Activated naive CD4-positive, alpha-beta T cell treated with anti-CD3 and anti-CD28 coated beads, Interleukin-2, amount 10 ng/mL, durations not matched to agents 7 days and 5 days (primary cell): ENCODE measurements around the gene RNF19B.
"Not testable (repeated sequence)": the region's sequence is repeated elsewhere in the genome, so short reads cannot be mapped to it uniquely, and the experiment has no call there.

Source experiments
- CTCF ChIA-PET: fragments of 350-600 bp; sonication (Branson Sonifier 250); formaldehyde crosslinking; loops from one replicate; lab custom pipeline; 2021; ENCODE audit warnings: antibody characterized with exemption; lab: Charles Lee
- DNase-seq: peaks from one replicate; pipeline ENCODE4 v3.0.0-alpha.2; 2020
- H3K27ac Mint-ChIP-seq: one replicate; pipeline ENCODE4 v1.8.0; 2021; ENCODE audit warnings: mild to moderate bottlenecking, moderate library complexity, mixed read lengths
- H3K27me3 Mint-ChIP-seq: one replicate; pipeline ENCODE4 v1.8.0; 2021; ENCODE audit warnings: mild to moderate bottlenecking, mixed read lengths
- H3K36me3 Mint-ChIP-seq: one replicate; pipeline ENCODE4 v1.8.0; 2021; ENCODE audit warnings: mixed read lengths
- H3K4me1 Mint-ChIP-seq: one replicate; pipeline ENCODE4 v1.8.0; 2021; ENCODE audit warnings: mixed read lengths
- H3K4me3 Mint-ChIP-seq: one replicate; pipeline ENCODE4 v1.8.0; 2021; ENCODE audit warnings: mild to moderate bottlenecking, moderate library complexity, mixed read lengths
- H3K9me3 Mint-ChIP-seq: one replicate; pipeline ENCODE4 v1.8.0; 2021; ENCODE audit warnings: mixed read lengths

The RNF19B gene

DNA sequence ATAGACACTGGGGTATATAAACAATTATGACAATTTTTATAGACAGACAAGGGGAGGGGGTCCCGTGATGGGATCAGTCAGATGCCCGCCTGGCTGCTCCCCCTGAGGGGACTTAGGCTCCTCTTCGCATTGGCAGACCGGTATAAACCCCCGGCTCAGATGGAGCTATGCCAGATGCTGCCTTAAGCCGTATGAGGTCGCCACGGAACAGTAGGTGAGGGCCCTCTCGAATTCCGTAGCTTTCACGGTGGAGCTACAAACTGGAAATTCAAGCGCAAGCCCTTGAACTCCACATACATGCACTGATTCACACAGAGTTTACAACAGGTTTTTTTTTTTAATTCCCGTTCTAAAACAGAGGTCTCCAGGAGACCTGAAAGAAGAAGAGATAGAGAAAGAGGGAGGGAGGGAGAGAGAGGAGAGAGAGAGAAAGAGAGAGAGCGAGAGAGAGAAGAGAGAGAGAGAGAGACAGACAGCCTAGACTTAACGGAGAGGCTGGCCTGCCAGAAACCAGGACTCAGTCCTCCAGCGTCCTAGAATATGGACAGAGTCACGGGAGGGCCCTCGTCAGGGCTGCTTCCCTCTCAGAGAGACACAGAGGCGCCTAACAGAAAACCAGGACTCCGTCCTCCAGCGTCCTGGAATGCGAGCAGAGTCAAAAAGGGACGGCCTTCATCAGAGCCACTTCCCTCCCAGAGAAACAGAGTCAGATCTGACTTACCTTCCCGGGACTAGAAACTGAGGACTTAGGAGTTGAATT lies 39.0 kb downstream of the RNF19B start:
- Mint-ChIP-seq H3K27ac (no peak overlapping the region), H3K27me3 (peaks cover 64% of the 10 kb centered on the region), H3K36me3 (peaks cover 2% of the 10 kb centered on the region)

DNA sequence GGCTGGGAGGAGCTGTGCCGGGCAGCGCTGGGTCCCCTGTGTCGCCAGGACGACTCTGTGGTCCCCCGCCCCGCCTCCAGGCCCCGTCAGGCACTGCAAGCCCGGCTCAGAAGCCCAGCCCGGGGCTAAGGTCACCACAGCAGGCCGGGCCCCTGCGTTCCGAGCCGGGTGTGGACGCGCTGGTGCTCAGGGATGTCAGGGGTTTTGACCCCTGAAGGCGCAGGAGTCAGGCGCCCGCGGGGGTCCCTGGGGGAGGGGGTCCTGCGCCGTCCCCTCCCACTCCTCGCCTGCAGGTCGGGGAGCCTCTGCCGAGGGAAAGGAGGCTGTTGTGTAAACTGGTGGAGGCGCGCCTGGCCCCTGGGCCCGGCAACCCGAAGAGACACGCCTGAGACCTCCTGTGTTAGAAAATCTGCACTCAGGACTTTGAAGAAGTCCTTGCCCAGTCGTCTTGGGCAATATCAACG lies 39.7 kb downstream of the RNF19B start:
- Mint-ChIP-seq H3K27ac (no peak overlapping the region), H3K4me1 (peaks cover 18% of the 10 kb centered on the region), H3K4me3 (no peak overlapping the region), H3K27me3 (peaks cover 70% of the 10 kb centered on the region), H3K9me3 (no peaks in the 10 kb centered on the region), H3K36me3 (peaks cover 2% of the 10 kb centered on the region)
- CTCF ChIA-PET: interaction anchor here (0.7 to 0.9 kb wide), 2 partner anchors 131 to 445 kb away, joined by 3 to 6 read pairs; no protein-coding TSS in a partner anchor
- no peak for DNase-seq

More for the DNA sequence above, 39.0 kb downstream of the RNF19B start:
- peaks cover 15% of the 10 kb centered on the region for H3K4me1 Mint-ChIP-seq
- CTCF ChIA-PET: interaction anchor here (0.6 to 1.2 kb wide), 6 partner anchors 21 to 444 kb away, joined by 3 to 7 read pairs (median 4); no protein-coding TSS in a partner anchor
- no peak for DNase-seq
- H3K9me3 Mint-ChIP-seq: no peaks in the 10 kb centered on the region
- peak overlapping the region; percentile 22 for H3K4me3 Mint-ChIP-seq

DNA sequence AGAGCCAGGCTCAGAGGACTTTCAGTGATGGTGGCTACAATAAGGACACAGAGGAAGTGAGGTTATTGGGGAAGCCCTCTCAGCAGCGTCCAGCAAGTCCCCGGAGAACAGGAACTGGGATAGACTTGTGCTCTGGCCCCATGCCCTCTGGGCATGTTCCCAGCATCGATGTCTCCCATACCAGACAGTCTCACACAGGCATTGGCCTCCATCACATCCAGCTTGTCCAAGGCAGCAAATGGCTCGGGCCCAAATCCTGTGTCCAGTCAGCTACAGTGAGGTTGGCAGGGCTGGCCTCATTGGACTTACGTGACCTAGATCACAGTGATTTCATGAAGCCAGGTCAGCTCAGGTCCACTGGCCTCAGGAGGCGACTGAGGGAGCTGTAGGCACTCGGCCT lies 43.8 kb downstream of the RNF19B start:
- CTCF ChIA-PET: interaction anchor here (0.8 to 1.5 kb wide), 3 partner anchors 12 to 86 kb away, joined by 3 read pairs; no protein-coding TSS in a partner anchor
- Mint-ChIP-seq H3K36me3 (no peaks in the 10 kb centered on the region), H3K9me3 (no peaks in the 10 kb centered on the region), H3K27me3 (peaks cover 76% of the 10 kb centered on the region), H3K4me3 (no peak overlapping the region), H3K4me1 (peaks cover 27% of the 10 kb centered on the region), H3K27ac (no peak overlapping the region)
- DNase-seq: no peak

DNA sequence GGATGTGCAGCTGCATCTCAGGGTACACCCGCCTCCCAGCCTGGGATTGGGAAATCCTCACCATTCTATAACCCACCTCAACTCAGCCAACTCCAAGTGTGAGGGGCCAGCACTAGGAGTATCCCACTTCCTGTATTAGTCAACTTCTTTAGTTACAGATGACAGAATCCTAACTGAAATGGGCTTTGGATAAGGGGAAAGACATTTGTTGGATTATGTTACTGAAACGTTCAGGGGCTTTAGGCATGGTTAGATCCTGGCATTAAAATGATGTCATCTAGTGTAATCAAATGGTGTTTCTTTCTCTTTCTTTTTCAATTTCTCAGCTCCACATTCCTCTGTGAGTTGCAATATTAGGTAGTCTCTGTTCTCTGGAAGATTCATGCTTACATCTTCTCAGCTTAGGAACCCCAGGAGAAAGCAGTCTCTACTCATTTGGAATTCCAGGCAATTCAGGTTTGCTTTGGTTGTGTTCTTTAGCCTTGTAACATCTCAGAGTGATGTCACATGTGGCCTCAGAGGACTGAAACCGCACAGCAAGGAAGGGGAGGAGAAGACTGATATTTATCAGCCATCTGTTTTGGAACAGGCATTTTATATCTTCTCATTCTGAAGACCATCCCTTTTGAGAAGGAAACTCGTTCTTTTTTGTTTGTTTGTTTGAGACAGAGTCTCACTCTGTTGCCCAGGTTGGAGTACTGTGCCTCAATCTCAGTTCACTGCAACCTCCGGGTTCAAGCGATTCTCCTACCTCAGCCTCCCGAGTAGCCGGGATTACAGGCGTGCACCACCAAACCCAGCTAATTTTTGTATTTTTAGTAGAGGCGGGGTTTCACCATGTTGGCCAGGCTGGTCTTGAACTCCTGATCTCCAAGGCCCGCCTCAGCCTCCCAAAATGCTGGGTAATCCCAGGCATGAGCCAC lies 44.5 kb downstream of the RNF19B start:
- Mint-ChIP-seq H3K4me3 (no peak overlapping the region), H3K27ac (no peak overlapping the region), H3K9me3 (no peaks in the 10 kb centered on the region), H3K4me1 (peaks cover 20% of the 10 kb centered on the region), H3K27me3 (peaks cover 71% of the 10 kb centered on the region), H3K36me3 (no peaks in the 10 kb centered on the region)
- no peak for DNase-seq
- CTCF ChIA-PET: interaction anchor here (1.1 to 2.0 kb wide), 5 partner anchors 13 to 136 kb away, joined by 3 to 7 read pairs (median 3); no protein-coding TSS in a partner anchor

DNA sequence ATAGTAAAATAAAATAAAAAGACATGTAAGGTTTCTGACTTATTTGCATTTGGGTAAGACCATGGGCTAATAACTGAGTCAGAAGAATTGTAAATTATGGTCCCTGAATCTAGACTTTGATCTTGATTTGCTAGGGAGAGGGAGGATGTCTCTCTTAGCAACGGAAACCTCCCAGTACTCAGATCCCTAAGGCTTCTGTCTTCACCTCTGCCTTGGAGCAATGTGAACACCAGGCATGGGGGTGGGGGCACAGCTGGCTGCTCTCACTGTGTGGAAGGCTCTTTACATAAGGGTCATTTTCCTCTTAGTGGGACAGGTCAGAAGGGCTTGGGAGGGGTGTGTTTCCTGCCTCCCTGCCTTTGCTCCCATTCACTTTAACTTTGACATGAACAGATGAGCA lies 46.4 kb downstream of the RNF19B start:
- Mint-ChIP-seq H3K27me3 (peaks cover 68% of the 10 kb centered on the region), H3K27ac (no peak overlapping the region), H3K36me3 (no peaks in the 10 kb centered on the region), H3K9me3 (no peaks in the 10 kb centered on the region), H3K4me1 (peaks cover 14% of the 10 kb centered on the region), H3K4me3 (no peak overlapping the region)
- CTCF ChIA-PET: interaction anchor here (1.6 to 2.0 kb wide), 2 partner anchors 41 to 137 kb away, joined by 3 to 7 read pairs; no protein-coding TSS in a partner anchor
- no peak for DNase-seq

DNA sequence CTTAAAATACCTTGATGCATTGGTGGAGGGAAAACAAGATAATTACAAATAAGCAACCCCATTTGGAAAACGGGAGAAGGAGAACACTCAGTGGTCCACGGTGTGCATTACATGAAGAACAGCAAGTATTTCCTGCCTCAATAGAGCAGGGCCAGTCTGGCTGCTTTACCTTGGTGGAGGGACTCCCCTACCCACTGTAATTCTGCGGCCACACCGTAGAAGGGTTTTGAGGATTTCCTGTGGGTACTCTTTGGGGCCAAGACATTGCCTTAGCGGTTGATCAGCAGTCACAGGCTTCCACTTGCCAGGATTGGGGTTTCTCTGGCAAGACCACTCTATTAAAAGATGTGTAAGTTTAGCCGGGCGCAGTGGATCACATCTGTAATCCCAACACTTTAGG lies 47.1 kb downstream of the RNF19B start:
- peaks cover 65% of the 10 kb centered on the region for H3K27me3 Mint-ChIP-seq
- DNase-seq: peak; percentile 32
- H3K36me3 Mint-ChIP-seq: no peaks in the 10 kb centered on the region
- H3K9me3 Mint-ChIP-seq: no peaks in the 10 kb centered on the region
- H3K27ac Mint-ChIP-seq: no peak overlapping the region
- H3K4me1 Mint-ChIP-seq: peaks cover 14% of the 10 kb centered on the region
- no peak overlapping the region for H3K4me3 Mint-ChIP-seq
- CTCF ChIA-PET: no interaction called here

DNA sequence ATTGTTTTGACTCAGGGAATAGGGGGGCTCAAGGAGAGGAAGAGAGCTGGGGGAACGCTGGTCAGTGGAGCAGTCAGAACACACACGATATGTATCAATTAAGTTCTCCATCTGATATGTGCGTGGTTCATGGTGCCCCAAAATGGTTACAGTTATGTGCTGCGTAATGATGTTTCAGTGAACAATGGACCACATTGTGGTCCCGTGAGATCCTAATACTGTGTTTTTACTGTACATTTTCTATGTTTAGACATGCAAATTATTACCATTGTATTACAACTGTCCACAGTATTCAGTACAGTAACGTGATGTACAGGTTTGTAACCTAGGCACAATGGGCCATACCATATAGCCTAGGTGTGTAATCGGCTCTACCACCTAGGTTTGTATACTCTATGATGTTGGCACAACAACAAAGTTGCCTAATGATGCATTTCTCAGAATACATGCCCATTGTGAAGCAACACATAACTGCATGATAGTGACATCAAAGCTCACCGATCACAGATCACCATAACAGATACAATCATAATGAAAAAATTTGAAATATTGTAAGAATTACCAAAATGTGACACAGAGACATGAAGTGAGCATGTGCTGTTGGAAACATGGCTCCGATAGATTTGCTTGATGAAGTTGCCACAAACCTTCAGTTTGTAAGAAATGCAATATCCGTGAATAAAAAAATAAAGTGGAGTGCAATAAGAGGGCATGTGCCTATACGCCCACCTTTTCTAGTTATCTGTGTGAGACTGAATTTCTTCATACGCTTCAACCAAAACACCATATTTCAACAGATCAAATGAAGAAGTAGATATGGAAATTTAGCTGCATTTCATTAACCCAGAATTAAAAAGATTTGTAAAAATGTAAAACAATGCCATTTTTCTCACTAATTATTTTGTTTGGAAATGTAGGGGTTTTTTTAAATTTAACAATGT lies 48.6 kb downstream of the RNF19B start:
- Mint-ChIP-seq H3K9me3 (no peaks in the 10 kb centered on the region), H3K4me1 (peaks cover 14% of the 10 kb centered on the region), H3K36me3 (no peaks in the 10 kb centered on the region), H3K27me3 (peaks cover 54% of the 10 kb centered on the region), H3K4me3 (no peak overlapping the region), H3K27ac (no peak overlapping the region)
- CTCF ChIA-PET: no interaction called here
- no peak for DNase-seq

DNA sequence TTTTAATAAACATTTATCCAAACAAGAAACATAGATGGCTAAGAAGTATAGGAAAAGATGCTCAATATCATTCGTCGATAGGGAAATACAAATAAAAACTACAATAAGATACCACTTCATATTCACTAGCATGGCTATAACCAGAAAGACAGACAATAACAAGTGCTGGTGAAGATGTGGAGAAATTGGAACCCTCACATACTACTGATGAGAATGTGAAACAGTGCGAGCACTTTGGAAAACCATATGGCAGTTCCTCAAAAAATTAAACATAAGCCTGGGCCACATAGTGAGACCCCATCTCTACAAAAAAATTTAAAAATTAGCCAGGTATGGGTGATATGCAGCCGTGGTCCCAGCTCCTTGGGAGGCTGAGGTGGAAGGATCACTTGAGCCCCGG lies 54.3 kb downstream of the RNF19B start:
- Mint-ChIP-seq H3K27ac (no peak overlapping the region), H3K4me3 (no peak overlapping the region), H3K4me1 (no peaks in the 10 kb centered on the region), H3K27me3 (peaks cover 25% of the 10 kb centered on the region), H3K9me3 (no peaks in the 10 kb centered on the region), H3K36me3 (no peaks in the 10 kb centered on the region)
- no peak for DNase-seq
- CTCF ChIA-PET: interaction anchor here (1.2 to 1.7 kb wide), 2 partner anchors 10 to 39 kb away, joined by 3 to 4 read pairs; no protein-coding TSS in a partner anchor

DNA sequence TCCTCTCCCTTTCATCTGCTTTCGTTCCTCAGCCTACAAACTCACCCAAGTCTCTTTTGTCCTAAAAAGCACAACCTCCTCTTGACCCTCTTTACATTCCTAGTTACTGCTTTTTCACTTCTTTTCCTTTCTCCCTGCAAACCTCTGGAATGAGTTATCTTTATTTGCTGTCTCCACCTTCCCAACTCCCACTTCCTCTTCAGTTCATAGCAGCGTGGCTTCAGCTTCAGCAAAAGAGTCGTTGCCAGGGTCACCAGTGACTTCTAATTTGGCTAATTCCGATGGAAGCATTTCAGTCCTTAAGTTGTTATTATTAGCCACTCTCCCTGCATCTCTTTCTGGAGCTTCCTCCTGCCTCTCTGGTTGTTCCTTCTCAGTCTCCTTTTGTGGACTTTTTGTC lies 57.2 kb downstream of the RNF19B start:
- peaks cover 30% of the 10 kb centered on the region for H3K27me3 Mint-ChIP-seq
- H3K9me3 Mint-ChIP-seq: no peaks in the 10 kb centered on the region
- H3K36me3 Mint-ChIP-seq: no peaks in the 10 kb centered on the region
- H3K4me1 Mint-ChIP-seq: no peaks in the 10 kb centered on the region
- no peak for DNase-seq
- no peak overlapping the region for H3K27ac Mint-ChIP-seq
- CTCF ChIA-PET: interaction anchor here (1.0 to 1.1 kb wide), 2 partner anchors 21 to 31 kb away, joined by 3 to 4 read pairs; no protein-coding TSS in a partner anchor
- H3K4me3 Mint-ChIP-seq: no peak overlapping the region

DNA sequence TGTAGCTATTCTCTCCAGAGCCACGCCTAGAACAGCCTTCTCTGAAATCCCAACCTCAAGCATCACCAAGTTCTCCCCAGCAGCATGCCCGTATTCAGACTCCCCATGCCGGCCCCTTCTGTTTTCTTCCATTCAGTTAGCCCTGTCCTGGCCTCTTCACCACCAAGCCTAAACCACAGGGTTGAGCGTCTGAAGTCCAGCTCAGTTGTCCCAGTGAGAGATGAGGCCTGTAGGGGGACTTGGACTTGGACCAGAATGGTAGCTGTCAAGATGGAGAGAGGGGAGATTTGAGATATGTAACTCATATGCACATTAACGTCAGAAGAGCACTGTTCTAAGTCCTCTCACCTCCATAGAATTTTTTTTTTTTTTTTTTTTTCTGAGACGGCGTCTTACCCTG lies 58.0 kb downstream of the RNF19B start:
- peaks cover 38% of the 10 kb centered on the region for H3K27me3 Mint-ChIP-seq
- no peak overlapping the region for H3K27ac Mint-ChIP-seq
- H3K4me1 Mint-ChIP-seq: peaks cover 3% of the 10 kb centered on the region
- H3K9me3 Mint-ChIP-seq: no peaks in the 10 kb centered on the region
- H3K36me3 Mint-ChIP-seq: no peaks in the 10 kb centered on the region
- H3K4me3 Mint-ChIP-seq: no peak overlapping the region
- no peak for DNase-seq
- CTCF ChIA-PET: interaction anchor here (1.1 kb wide), 1 partner anchor 31 kb away, joined by 4 read pairs; no protein-coding TSS in a partner anchor

DNA sequence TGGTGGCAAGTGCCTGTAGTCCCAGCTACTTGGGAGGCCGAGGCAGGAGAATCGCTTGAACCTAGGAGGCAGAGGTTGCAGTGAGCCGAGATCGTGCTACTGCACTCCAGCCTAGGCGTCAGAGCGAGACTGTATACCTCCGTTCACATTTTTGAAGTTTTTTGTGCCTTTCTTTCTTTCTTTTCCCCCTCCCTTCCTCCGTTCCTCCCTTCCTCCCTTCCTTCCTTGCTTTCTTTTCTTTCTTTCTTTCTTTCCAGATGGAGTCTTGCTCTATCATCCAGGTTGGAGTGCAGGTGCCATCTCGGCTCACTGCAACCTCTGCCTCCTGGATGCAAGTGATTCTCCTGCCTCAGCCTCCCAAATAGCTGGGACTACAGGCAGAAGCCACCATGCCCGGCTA lies 59.0 kb downstream of the RNF19B start:
- DNase-seq, H3K36me3 Mint-ChIP-seq, H3K4me1 Mint-ChIP-seq, H3K27ac Mint-ChIP-seq, H3K9me3 Mint-ChIP-seq, CTCF ChIA-PET, H3K4me3 Mint-ChIP-seq: not testable (repeated sequence)
- H3K27me3 Mint-ChIP-seq: peaks cover 47% of the 10 kb centered on the region

DNA sequence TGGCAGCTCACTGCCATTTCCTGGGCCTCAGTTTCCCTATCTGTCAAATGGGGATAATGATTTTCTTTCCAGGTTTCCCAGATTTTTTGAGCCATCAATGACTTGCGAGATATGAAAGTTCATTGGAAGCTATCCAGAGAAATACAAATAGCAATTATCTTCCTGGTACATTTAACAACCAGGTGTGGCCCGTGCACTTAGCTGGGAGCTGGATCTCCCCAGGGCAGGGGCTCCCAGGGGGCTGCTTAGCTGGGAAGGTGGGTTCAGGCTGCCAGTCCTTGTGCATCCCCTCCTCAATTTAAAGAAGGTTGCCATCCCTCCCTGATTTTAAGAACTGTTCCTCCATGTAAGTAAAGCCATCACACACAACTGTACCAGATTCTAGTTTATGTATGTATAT lies 59.8 kb downstream of the RNF19B start:
- no peaks in the 10 kb centered on the region for H3K36me3 Mint-ChIP-seq
- no peaks in the 10 kb centered on the region for H3K9me3 Mint-ChIP-seq
- DNase-seq: no peak
- no peak overlapping the region for H3K27ac Mint-ChIP-seq
- H3K4me3 Mint-ChIP-seq: no peak overlapping the region
- CTCF ChIA-PET: interaction anchor here (0.5 to 1.6 kb wide), 3 partner anchors 12 to 80 kb away, joined by 3 to 6 read pairs (median 4); no protein-coding TSS in a partner anchor
- peaks cover 10% of the 10 kb centered on the region for H3K4me1 Mint-ChIP-seq
- peaks cover 53% of the 10 kb centered on the region for H3K27me3 Mint-ChIP-seq
